CD8-positive, alpha-beta memory T cell (primary cell): ENCODE results near the gene CNNM3. TPM values are rescaled to one million over a fixed set of nuclear protein-coding genes. Genes with fewer than 3 reads are reported as not detected.

Experiments used
- CTCF ChIA-PET: fragments of 350-600 bp; sonication (Branson Sonifier 250); formaldehyde crosslinking; loops from one replicate; lab custom pipeline; 2021; ENCODE audit warnings: antibody characterized with exemption; lab: Charles Lee
- POLR2A ChIA-PET: fragments of 350-600 bp; sonication (Branson Sonifier 250); formaldehyde crosslinking; loops from one replicate; lab custom pipeline; 2021; ENCODE audit warnings: antibody characterized with exemption; lab: Charles Lee
- DNase-seq, 5 donors: peaks; one replicate each; pipeline versions ENCODE4 v3.0.0 to v3.0.0-alpha.2; 2020 to 2022; ENCODE audit warnings: mixed read lengths in 1 of 5
- H3K27ac ChIP-seq: one replicate; pipeline ENCODE4 v1.7.0; 2013; ENCODE audit warnings: low read depth, mild to moderate bottlenecking, low read length, moderate library complexity
- H3K27me3 ChIP-seq: 2 replicates; pipeline ENCODE4 v1.7.0; 2013; ENCODE audit warnings: low read length, mild to moderate bottlenecking; ENCODE audit not compliant: insufficient read depth, poor library complexity, severe bottlenecking
- H3K36me3 ChIP-seq: 2 replicates; pipeline ENCODE4 v1.7.0; 2013; ENCODE audit warnings: mild to moderate bottlenecking, low read length, moderate library complexity; ENCODE audit not compliant: insufficient read depth
- H3K4me1 ChIP-seq: 2 replicates; pipeline ENCODE4 v1.7.0; 2013; ENCODE audit warnings: mild to moderate bottlenecking, low read length, moderate library complexity; ENCODE audit not compliant: insufficient read depth
- H3K4me3 ChIP-seq: 2 replicates; pipeline ENCODE4 v1.7.0; 2013; ENCODE audit warnings: mild to moderate bottlenecking, low read length
- H3K9me3 ChIP-seq: 2 replicates; pipeline ENCODE4 v1.7.0; 2013; ENCODE audit warnings: mild to moderate bottlenecking, low read length
- H3K27ac Mint-ChIP-seq, 8 donors: one replicate each; pipeline ENCODE4 v1.8.0; 2020 to 2021; ENCODE audit warnings: mixed read lengths in 8 of 8, mild to moderate bottlenecking in 6 of 8, inconsistent platforms in 3 of 8, moderate library complexity in 3 of 8
- H3K27me3 Mint-ChIP-seq, 2 donors: one replicate each; pipeline ENCODE4 v1.8.0; 2020 to 2021; ENCODE audit warnings: mixed read lengths in 2 of 2, mild to moderate bottlenecking in 1 of 2, moderate library complexity in 1 of 2
- H3K36me3 Mint-ChIP-seq, 3 donors: one replicate each; pipeline ENCODE4 v1.8.0; 2020 to 2021; ENCODE audit warnings: mixed read lengths in 3 of 3, inconsistent platforms in 1 of 3, mild to moderate bottlenecking in 1 of 3
- H3K4me1 Mint-ChIP-seq, 3 donors: one replicate each; pipeline ENCODE4 v1.8.0; 2020 to 2021; ENCODE audit warnings: mixed read lengths in 3 of 3, inconsistent platforms in 1 of 3, mild to moderate bottlenecking in 1 of 3
- H3K4me3 Mint-ChIP-seq, 7 donors: one replicate each; pipeline ENCODE4 v1.8.0; 2020 to 2021; ENCODE audit warnings: mixed read lengths in 7 of 7, mild to moderate bottlenecking in 6 of 7, moderate library complexity in 4 of 7, inconsistent platforms in 2 of 7
- H3K9me3 Mint-ChIP-seq, 5 donors: one replicate each; pipeline ENCODE4 v1.8.0; 2020 to 2022; ENCODE audit warnings: mixed read lengths in 5 of 5, mild to moderate bottlenecking in 3 of 5, moderate library complexity in 2 of 5, inconsistent platforms in 1 of 5
- polyA plus RNA-seq: library from polyadenylated mRNA; unstranded; fragments of 300-500 nt; fragmentation: Illumina TruSeq; gene quantifications from one replicate; pipeline ENCODE4 v1.2.3, GENCODE V29; 2021
- total RNA-seq, 2 experiments: library from RNA; stranded (reverse); gene quantifications; one replicate each; pipeline ENCODE4 v1.2.3, GENCODE V29; 2021

The CNNM3 gene
- total and polyA plus RNA-seq, 3 experiments from 2014 or later = 13.0 to 36.6 (median 32.6) TPM

GRCh38 chr2:96811917-96812316 is 4.2 kb upstream of the CNNM3 start:
- no peak overlapping the region for H3K27ac ChIP-seq
- no peaks in the 10 kb centered on the region for H3K36me3 ChIP-seq
- H3K27me3 Mint-ChIP-seq = no peaks in the 10 kb centered on the region
- no peak overlapping the region for H3K4me3 ChIP-seq
- DNase-seq = no peak
- peaks cover 19% of the 10 kb centered on the region for H3K4me1 ChIP-seq
- peak overlapping the region in 3 of 8 donors; percentile 32 to 83 (median 61) for H3K27ac Mint-ChIP-seq
- ChIA-PET CTCF (interaction anchor here (1.5 to 2.0 kb wide), 2 partner anchors 11 to 45 kb away, joined by 4 to 10 read pairs; partner anchors contain the start of gene ANKRD39), POLR2A (no interaction called here)
- peaks cover 33 to 58% (median 43%) of the 10 kb centered on the region in 3 donors for H3K4me1 Mint-ChIP-seq
- H3K9me3 Mint-ChIP-seq = no peaks in the 10 kb centered on the region
- H3K27me3 ChIP-seq = no peaks in the 10 kb centered on the region
- no peaks in the 10 kb centered on the region for H3K9me3 ChIP-seq
- H3K4me3 Mint-ChIP-seq = peak overlapping the region in 1 of 7 donors; percentile 31
- H3K36me3 Mint-ChIP-seq = peaks cover 0 to 29% (median 2%) of the 10 kb centered on the region in 3 donors

GRCh38 chr2:96813656-96814055 is 2.4 kb upstream of the CNNM3 start:
- Histone ChIP-seq H3K27me3 (no peaks in the 10 kb centered on the region), H3K36me3 (no peaks in the 10 kb centered on the region), H3K4me1 (peaks cover 21% of the 10 kb centered on the region), H3K9me3 (no peaks in the 10 kb centered on the region), H3K27ac (no peak overlapping the region), H3K4me3 (no peak overlapping the region)
- Mint-ChIP-seq H3K4me1 (peaks cover 34 to 57% (median 43%) of the 10 kb centered on the region in 3 donors), H3K9me3 (no peaks in the 10 kb centered on the region), H3K4me3 (peak overlapping the region in 3 of 7 donors; percentile 15 to 69 (median 44)), H3K27me3 (no peaks in the 10 kb centered on the region), H3K36me3 (peaks cover 0 to 43% (median 4%) of the 10 kb centered on the region in 3 donors), H3K27ac (peak overlapping the region in 2 of 8 donors; percentile 47 to 63)
- POLR2A ChIA-PET = no interaction called here
- DNase-seq = no peak
- CTCF ChIA-PET = interaction anchor here (0.6 to 2.0 kb wide), 3 partner anchors 13 to 138 kb away, joined by 3 to 10 read pairs (median 4); partner anchors contain the start of gene ANKRD39

- H3K4me1 ChIP-seq = peaks cover 40% of the 10 kb centered on the region
- peaks cover 0 to 1% of the 10 kb centered on the region in 2 donors for H3K27me3 Mint-ChIP-seq
- H3K9me3 Mint-ChIP-seq = no peaks in the 10 kb centered on the region
- H3K36me3 Mint-ChIP-seq = peaks cover 0 to 53% (median 12%) of the 10 kb centered on the region in 3 donors
- peak overlapping the region; percentile 92 to 97 (median 96) for H3K4me3 Mint-ChIP-seq
- CTCF ChIA-PET = interaction anchor here (1.1 to 5.8 kb wide), 11 partner anchors 10 to 147 kb away, joined by 3 to 38 read pairs (median 7); partner anchors contain the start of genes ANKRD39 and CNNM4
- H3K36me3 ChIP-seq = peaks cover 5% of the 10 kb centered on the region
- H3K4me1 Mint-ChIP-seq = peaks cover 53 to 72% (median 62%) of the 10 kb centered on the region in 3 donors
- H3K9me3 ChIP-seq = no peaks in the 10 kb centered on the region
- POLR2A ChIA-PET = interaction anchor here (0.6 to 3.0 kb wide), 13 partner anchors 10 to 280 kb away, joined by 3 to 40 read pairs (median 6); partner anchors contain the start of genes ANKRD39 and CNNM4
- no peaks in the 10 kb centered on the region for H3K27me3 ChIP-seq
- peak overlapping the region; percentile 69 for H3K27ac ChIP-seq
- peak overlapping the region; percentile 56 to 96 (median 94) for H3K27ac Mint-ChIP-seq
- no peak for DNase-seq
- peak overlapping the region; percentile 81 for H3K4me3 ChIP-seq
These were observed 542 bp upstream of the CNNM3 start for GRCh38 chr2:96815326-96816126.

- peaks cover 0 to 54% (median 12%) of the 10 kb centered on the region in 3 donors for H3K36me3 Mint-ChIP-seq
- peak overlapping the region in 5 of 8 donors; percentile 3 to 80 (median 67) for H3K27ac Mint-ChIP-seq
- H3K27me3 Mint-ChIP-seq = peaks cover 0 to 1% of the 10 kb centered on the region in 2 donors
- ChIA-PET POLR2A (interaction anchor here (0.6 to 3.0 kb wide), 11 partner anchors 11 to 295 kb away, joined by 3 to 40 read pairs (median 4); partner anchors contain the start of genes ANKRD39 and CNNM4), CTCF (interaction anchor here (0.6 to 5.8 kb wide), 14 partner anchors 8 to 146 kb away, joined by 3 to 38 read pairs (median 5); partner anchors contain the start of genes ANKRD39 and CNNM4)
- H3K36me3 ChIP-seq = peaks cover 5% of the 10 kb centered on the region
- peak overlapping the region; percentile 85 to 93 (median 87) for H3K4me3 Mint-ChIP-seq
- no peak overlapping the region for H3K27ac ChIP-seq
- no peaks in the 10 kb centered on the region for H3K9me3 ChIP-seq
- no peaks in the 10 kb centered on the region for H3K27me3 ChIP-seq
- peaks cover 63 to 77% (median 67%) of the 10 kb centered on the region in 3 donors for H3K4me1 Mint-ChIP-seq
- peak overlapping the region; percentile 84 for H3K4me3 ChIP-seq
- no peaks in the 10 kb centered on the region for H3K9me3 Mint-ChIP-seq
- DNase-seq = no peak
- peaks cover 52% of the 10 kb centered on the region for H3K4me1 ChIP-seq
These were observed 1.0 kb downstream of the CNNM3 start for GRCh38 chr2:96816836-96817702.

DNA sequence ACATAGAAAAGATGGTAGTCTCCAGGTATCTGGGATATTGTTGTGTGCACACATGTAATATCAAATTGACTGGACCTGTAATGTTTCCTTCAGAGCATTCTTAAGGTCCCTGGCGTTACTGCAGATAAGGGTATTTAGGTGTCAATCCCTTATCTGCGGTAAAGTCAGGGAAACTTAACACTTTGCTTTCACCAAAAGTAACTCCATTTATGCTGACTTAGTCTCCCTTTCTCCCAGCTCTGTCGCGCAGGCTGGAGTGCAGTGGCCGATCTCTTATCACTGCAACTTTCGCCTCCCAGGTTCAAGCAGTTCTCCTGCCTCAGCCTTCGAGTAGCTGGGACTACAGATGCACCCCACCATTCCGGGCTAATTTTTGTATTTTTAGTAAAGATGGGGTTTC is 1.8 kb downstream of the CNNM3 start:
- Mint-ChIP-seq H3K36me3 (peaks cover 0 to 55% (median 10%) of the 10 kb centered on the region in 3 donors), H3K27ac (peak overlapping the region; percentile 3 to 75 (median 62)), H3K4me3 (peak overlapping the region; percentile 85 to 93 (median 87)), H3K9me3 (no peaks in the 10 kb centered on the region), H3K4me1 (peaks cover 58 to 76% (median 63%) of the 10 kb centered on the region in 3 donors), H3K27me3 (peaks cover 0 to 1% of the 10 kb centered on the region in 2 donors)
- Histone ChIP-seq H3K4me1 (peaks cover 52% of the 10 kb centered on the region), H3K27me3 (no peaks in the 10 kb centered on the region), H3K27ac (no peak overlapping the region), H3K36me3 (peaks cover 6% of the 10 kb centered on the region), H3K4me3 (peak overlapping the region; percentile 84), H3K9me3 (no peaks in the 10 kb centered on the region)
- ChIA-PET POLR2A (interaction anchor here (0.6 to 1.1 kb wide), 3 partner anchors 12 to 225 kb away, joined by 3 to 5 read pairs (median 4); no protein-coding TSS in a partner anchor), CTCF (interaction anchor here (0.7 to 5.8 kb wide), 9 partner anchors 8 to 264 kb away, joined by 3 to 38 read pairs (median 3); partner anchors contain the start of genes ANKRD39 and CNNM4)
- no peak for DNase-seq

DNA sequence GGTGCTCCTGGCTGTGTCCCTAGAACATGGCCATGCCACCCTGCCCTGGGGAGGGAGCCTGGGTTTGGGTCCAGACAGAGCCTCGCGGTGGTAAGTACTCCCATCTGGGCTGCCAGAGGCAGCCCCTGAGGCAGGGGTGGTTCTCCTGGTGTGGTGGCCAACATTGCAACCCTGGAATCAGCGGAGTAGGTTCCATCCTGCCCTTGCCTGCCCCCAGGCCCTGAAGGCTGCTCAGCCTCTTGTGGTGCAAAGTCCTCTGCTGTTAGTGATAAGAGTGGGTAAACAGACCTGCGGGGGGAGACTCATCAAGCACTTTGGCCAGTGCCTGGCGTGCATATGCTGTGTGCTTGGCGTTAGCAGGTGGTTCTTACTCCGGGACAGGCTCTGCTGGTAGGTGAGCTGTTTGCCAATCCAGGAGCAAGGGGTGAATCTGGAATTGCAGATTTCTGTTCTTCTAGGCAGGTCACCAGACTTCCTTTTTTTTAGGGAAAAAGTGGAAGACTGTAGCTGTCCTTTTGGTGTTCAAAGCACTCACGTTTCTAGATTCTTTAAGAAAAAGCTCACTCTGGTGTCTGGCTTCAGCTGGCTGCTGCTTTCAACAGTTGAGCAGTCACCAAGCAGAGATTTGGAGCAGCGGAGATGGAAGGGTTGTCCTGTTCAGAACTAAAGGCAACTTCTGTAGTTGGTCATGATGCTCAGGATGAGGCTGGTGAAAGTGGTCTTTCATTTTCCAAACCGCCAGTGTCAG is 3.2 kb downstream of the CNNM3 start:
- Mint-ChIP-seq H3K9me3 (no peaks in the 10 kb centered on the region), H3K27ac (peak overlapping the region; percentile 9 to 89 (median 74)), H3K4me3 (peak overlapping the region; percentile 85 to 93 (median 87)), H3K36me3 (peaks cover 0 to 67% (median 10%) of the 10 kb centered on the region in 3 donors), H3K27me3 (peaks cover 0 to 1% of the 10 kb centered on the region in 2 donors), H3K4me1 (peaks cover 56 to 78% (median 57%) of the 10 kb centered on the region in 3 donors)
- no peak for DNase-seq
- peaks cover 13% of the 10 kb centered on the region for H3K36me3 ChIP-seq
- peaks cover 52% of the 10 kb centered on the region for H3K4me1 ChIP-seq
- H3K27me3 ChIP-seq = no peaks in the 10 kb centered on the region
- ChIA-PET POLR2A (interaction anchor here (1.1 kb wide), 1 partner anchor 13 kb away, joined by 5 read pairs; no protein-coding TSS in a partner anchor), CTCF (interaction anchor here (1.2 to 5.8 kb wide), 4 partner anchors 15 to 265 kb away, joined by 3 to 38 read pairs (median 4); partner anchors contain the start of gene ANKRD39)
- no peak overlapping the region for H3K4me3 ChIP-seq
- H3K9me3 ChIP-seq = no peaks in the 10 kb centered on the region
- no peak overlapping the region for H3K27ac ChIP-seq
